SKM-1 treated with dmso at 0.1 percent for 144 hours (cell line): ENCODE data around the gene PTX4.

Experiments
- DNase-seq: peaks from one replicate; lab custom pipeline; 2025; ENCODE audit not compliant: unreplicated experiment; lab: John Stamatoyannopoulos, UW

Gene PTX4

GRCh38 chr16:1464894-1465566 is 23.7 kb downstream of the PTX4 start:
- no peak for DNase-seq

- no peak for DNase-seq
Measured at GRCh38 chr16:1464196-1464893, 24.4 kb downstream of the PTX4 start.

- DNase-seq: no peak
Measured at GRCh38 chr16:1461146-1461545, 27.6 kb downstream of the PTX4 start.

- DNase-seq: no peak
Measured at GRCh38 chr16:1460602-1461138, 28.1 kb downstream of the PTX4 start.

GRCh38 chr16:1459967-1460366 is 28.8 kb downstream of the PTX4 start:
- DNase-seq: no peak

GRCh38 chr16:1458977-1459341 is 29.8 kb downstream of the PTX4 start:
- DNase-seq: no peak

- DNase-seq: no peak
Measured at GRCh38 chr16:1458336-1458976, 30.3 kb downstream of the PTX4 start.

- no peak for DNase-seq
Measured at GRCh38 chr16:1457489-1458245, 31.1 kb downstream of the PTX4 start.

- DNase-seq: no peak
Measured at GRCh38 chr16:1456951-1457350, 31.8 kb downstream of the PTX4 start.

GRCh38 chr16:1455190-1456171 is 33.3 kb downstream of the PTX4 start:
- no peak for DNase-seq

GRCh38 chr16:1454561-1454960 is 34.2 kb downstream of the PTX4 start:
- no peak for DNase-seq

- DNase-seq: no peak
Measured at GRCh38 chr16:1453316-1453715, 35.4 kb downstream of the PTX4 start.

GRCh38 chr16:1452530-1452929 is 36.2 kb downstream of the PTX4 start:
- DNase-seq: no peak

GRCh38 chr16:1451702-1452392 is 36.9 kb downstream of the PTX4 start:
- DNase-seq: no peak

GRCh38 chr16:1450841-1451240 is 37.9 kb downstream of the PTX4 start:
- DNase-seq: no peak

GRCh38 chr16:1450218-1450617 is 38.5 kb downstream of the PTX4 start:
- DNase-seq: no peak

GRCh38 chr16:1449201-1449788 is 39.4 kb downstream of the PTX4 start:
- no peak for DNase-seq

- no peak for DNase-seq
Measured at GRCh38 chr16:1448536-1449116, 40.1 kb downstream of the PTX4 start.

- DNase-seq: no peak
Measured at GRCh38 chr16:1447965-1448364, 40.8 kb downstream of the PTX4 start.
